GM21381 (cell line): ENCODE results near the gene SLC26A1.

ENCODE experiments used
- ATAC-seq: cut with Tn5 transposase; IDR thresholded peaks from one replicate; pipeline ENCODE4 v1.9.1; 2021; ENCODE audit warnings: mild to moderate bottlenecking, moderate library complexity; ENCODE audit not compliant: unreplicated experiment

Gene SLC26A1, protein sequence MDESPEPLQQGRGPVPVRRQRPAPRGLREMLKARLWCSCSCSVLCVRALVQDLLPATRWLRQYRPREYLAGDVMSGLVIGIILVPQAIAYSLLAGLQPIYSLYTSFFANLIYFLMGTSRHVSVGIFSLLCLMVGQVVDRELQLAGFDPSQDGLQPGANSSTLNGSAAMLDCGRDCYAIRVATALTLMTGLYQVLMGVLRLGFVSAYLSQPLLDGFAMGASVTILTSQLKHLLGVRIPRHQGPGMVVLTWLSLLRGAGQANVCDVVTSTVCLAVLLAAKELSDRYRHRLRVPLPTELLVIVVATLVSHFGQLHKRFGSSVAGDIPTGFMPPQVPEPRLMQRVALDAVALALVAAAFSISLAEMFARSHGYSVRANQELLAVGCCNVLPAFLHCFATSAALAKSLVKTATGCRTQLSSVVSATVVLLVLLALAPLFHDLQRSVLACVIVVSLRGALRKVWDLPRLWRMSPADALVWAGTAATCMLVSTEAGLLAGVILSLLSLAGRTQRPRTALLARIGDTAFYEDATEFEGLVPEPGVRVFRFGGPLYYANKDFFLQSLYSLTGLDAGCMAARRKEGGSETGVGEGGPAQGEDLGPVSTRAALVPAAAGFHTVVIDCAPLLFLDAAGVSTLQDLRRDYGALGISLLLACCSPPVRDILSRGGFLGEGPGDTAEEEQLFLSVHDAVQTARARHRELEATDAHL

DNA sequence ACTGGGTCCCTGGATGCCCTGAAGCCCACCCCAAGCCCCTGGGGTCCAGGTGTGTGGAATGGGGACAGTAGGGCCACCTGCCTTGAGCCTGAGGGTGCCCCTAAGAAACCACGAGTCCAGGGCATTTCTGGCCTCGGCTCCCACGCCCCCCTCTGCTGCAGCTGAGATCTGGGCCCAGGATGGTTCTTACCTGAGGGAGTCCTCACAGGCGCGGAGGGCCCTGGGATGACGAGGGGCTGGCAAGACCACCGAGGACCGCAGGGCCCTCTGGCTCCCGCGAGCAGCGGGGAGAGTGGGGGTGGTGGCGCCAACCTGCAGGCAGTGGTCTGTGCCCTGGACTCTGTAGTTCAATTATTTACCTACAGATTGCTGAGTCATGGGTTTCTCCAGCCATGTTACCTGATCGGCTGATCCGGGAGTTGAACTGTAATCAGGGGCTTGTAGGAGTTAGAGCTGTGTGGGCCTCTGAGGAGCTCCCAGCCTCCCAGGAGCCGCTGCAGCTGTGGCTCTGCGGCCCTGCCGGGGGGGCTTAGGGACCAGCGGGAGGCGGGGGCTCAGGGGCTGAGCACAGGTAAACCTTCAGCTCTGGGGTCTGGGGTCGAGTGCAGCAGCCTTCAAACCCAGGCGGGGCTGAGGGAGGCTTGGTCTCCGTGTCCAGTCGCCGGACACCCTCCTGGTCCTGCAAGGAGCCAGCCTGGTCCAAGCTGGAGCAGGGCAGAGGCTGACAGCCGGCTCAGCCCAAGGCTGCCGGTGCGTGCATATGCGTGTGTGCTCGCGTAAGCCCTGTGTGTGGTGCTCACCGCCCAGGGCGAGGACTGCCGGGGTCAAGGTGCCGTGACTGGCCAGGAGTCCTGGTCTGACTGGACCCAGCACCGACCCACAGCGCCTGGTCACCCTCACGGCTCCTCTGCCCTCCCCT is at the start of gene SLC26A1:
TSS of gene SLC26A1 (minus strand) at position 294 of the 919 bp plus-strand sequence. CDS start 1,701 bp downstream, outside the sequence.
- ATAC-seq: no peak

DNA sequence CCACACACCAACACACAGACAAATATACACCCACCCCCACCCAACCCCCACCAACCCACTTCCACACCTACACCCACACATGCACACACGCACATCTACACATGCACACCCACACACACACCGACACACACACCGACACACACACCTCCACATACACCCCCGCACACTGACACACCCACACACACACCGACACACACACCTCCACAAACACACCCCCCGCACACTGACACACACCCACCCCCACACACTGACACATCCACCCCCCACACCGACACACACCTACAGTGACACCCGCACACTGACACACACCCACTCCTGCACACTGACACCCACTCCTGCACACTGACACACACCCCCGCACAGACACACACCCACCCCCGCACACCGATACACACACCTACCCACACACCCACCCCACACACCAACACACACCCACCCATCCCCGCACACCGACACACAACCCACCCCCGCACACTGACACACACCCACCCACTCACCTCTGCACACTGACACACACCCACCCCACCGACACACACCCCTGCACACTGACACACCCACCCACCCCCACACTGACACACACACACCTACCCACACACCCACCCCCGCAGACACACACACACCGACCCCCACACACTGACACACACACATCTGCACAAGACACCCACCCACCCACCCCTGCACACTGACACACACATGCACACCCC is 49.3 kb upstream of the SLC26A1 start:
- ATAC-seq: no peak

DNA sequence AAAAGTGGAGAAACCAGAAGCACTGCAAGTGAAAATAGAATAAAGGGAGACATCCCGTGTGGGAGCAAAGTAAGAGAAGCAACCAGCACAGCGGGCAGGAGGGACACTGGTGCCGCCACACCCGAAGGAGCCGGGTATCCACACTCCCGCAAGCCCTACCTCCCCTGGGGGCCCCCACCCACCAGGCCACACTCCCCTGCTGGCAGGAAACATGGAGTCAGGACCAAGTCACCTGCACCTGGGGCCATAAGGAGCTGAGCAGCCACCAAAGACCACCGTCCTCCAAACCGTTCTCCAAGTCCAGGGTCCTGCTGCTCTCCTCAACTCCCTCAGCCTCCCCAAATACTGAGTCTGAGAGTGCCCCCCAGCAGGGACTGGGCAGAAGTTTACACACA is 48.7 kb upstream of the SLC26A1 start:
- no peak for ATAC-seq

DNA sequence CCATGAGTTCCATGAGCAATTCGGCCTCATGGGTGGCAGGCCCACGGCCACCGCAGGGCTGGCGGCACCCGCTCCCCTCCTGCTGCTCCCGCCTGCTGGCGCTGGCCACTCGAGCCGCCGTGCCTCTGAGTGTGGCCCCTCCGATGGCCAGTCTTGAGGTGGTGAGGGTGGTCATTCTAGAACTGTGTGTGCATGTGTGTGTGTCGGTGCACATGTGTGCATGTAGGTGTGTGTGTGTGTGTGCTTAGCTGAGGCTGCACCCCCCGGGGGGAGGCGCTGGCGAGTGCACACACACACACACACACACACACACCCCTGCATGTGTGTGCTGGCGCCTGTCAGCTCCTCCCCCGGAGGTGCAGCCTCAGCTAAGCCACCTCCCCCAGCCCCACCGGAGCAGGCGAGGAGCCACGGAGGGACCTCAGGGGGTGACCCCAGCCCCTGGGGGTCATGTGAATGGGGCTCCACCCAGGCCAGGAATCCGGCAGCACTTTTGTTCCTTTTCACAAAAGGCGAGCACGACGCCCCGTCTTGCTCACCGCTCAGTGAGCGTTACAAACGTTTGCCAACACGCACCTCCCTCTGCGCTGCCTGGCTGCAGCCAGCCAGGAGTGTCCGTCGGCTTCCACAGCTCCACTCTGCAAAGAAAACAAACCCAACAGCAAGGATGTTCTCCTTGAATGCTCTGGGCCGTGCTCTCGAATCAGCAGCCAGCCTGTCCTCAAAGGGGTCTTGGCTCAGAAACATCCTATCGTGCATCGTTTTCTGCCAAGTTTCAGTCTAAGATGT is 48.1 kb upstream of the SLC26A1 start:
- ATAC-seq: no peak

DNA sequence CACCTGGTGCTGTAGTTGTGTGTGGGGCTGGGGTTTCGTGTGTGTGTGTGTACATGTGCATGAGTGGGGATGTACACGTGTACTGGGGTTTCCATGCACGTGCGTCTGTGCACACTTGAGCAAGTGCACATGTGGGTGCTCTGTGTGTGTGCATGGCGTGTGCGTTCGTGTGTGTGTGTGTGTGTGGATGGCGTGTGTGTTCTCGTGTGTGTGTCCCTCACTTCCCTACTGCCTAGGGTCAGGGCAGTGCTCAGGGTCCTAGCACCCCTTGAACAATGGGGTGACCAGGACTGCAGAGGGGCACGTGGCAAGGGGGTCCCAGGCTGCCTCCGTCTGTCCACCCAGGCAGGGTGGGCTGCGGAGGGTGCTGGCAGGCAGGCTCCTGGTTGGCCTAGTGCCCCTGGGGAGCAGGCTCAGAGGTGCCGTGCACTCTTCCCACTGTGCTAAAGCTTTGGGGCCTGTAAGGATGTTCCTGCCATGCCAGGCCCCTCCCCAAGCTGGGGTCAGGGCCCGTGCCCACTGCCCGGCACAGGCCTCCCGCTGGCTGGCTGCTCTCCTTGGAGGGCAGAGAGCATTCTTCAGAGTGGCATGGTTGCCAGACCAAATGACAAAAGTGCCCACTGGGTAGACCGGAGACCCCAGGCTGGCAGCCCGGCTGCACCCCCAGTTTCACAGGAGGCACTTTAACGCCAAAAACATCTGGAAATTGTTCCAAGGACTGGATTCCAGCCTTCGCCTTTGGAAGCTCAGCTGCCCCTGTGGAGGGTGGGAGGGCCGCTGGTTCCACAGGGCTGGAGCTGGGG is 47.3 kb upstream of the SLC26A1 start:
- ATAC-seq: no peak

- no peak for ATAC-seq
These were observed 46.5 kb upstream of the SLC26A1 start for GRCh38 chr4:1039493-1040343.

- no peak for ATAC-seq
These were observed 45.8 kb upstream of the SLC26A1 start for GRCh38 chr4:1038948-1039492.

- no peak for ATAC-seq
These were observed 44.0 kb upstream of the SLC26A1 start for GRCh38 chr4:1036976-1037810.

GRCh38 chr4:1036095-1036494 is 42.9 kb upstream of the SLC26A1 start:
- ATAC-seq: no peak

- ATAC-seq: no peak
These were observed 42.3 kb upstream of the SLC26A1 start for GRCh38 chr4:1035510-1035909.

DNA sequence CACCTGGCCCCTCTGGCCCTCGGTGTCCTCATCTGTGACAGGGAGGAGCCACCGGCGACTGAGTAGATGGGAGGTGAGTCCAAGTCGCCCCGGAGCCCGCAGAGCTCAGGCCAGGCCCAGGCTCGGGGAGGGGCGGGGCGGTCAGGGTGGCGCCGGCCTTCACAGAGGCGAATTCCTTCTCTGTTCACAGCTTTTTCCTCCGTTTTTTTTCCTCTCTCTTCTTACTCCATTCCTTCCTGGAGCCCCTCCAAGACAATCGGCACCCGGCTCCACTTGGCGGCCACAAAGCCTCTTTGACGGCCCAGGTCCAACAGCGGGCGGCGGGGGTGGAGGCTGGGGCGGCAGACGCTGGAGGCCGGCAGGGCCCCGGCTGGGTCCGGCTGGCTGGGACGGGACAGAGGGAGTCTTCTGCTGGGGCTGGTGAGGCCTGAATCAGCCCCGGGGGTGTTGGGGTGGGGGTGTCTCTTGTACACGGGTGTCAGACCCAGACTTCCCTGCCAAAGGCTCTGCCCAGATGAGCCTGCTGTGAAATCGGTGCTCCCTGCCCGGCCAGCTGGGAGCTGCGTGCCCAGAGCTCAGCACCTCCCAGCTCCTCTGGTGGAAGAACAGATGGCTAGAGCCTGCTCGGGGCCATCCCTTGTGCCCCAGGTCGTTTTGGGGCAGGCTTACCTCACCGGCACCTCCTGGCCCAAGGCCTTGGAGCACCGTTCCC is 40.8 kb upstream of the SLC26A1 start:
- ATAC-seq: no peak

- ATAC-seq: no peak
These were observed 39.7 kb upstream of the SLC26A1 start for GRCh38 chr4:1032861-1033260.

GRCh38 chr4:1031956-1032795 is 39.0 kb upstream of the SLC26A1 start:
- ATAC-seq: no peak

DNA sequence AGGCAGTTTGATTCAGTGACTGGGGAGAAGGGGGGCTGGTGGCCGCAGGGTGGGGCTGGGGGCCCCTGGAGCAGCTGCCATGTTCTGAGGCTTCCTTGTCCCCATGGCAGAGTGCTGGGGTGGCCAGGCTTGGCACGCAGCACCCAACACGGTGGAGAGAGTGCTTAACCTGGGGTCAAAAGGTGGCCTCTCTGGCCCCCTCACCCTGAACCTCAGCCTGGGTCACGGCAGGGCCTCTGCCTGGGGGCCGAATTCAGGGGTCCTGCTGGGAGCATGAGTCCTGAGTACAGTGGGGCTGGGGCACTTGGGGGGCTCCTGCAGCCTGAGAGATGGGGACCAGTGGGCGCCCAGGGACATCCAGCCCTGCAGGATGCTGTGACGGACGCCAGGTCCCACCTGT is 38.1 kb upstream of the SLC26A1 start:
- no peak for ATAC-seq

GRCh38 chr4:1030559-1030958 is 37.4 kb upstream of the SLC26A1 start:
- no peak for ATAC-seq
